ENCODE data around the gene OBSCN. TPM values are rescaled to one million over a fixed set of nuclear protein-coding genes. Genes with fewer than 3 reads are reported as not detected.
A peak's percentile ranks its signal among the peaks of the same experiment; 100 is the strongest.

The OBSCN gene
- total and polyA plus RNA-seq, 7 experiments from 2014 or later: 1.3 to 132 (median 76.4) TPM

- intact Hi-C loops (cut with micrococcal nuclease): no loop called here
- H3K36me3 Mint-ChIP-seq: peaks cover 0 to 12% (median 4%) of the 10 kb centered on the region in 5 donors
- H3K4me1 Mint-ChIP-seq: peaks cover 0 to 4% (median 0%) of the 10 kb centered on the region in 7 donors
- Histone ChIP-seq H3K27me3 (ENCODE audit: control insufficient read depth in 2 of 2, insufficient read depth in 2 of 2, low read length in 2 of 2) (no peaks in the 10 kb centered on the region), H3K27ac (ENCODE audit: low read depth, low read length) (no peak overlapping the region), H3K36me3 (ENCODE audit: control insufficient read depth in 2 of 3, insufficient read depth in 3 of 3, low read length in 3 of 3) (peaks cover 0 to 76% (median 0%) of the 10 kb centered on the region in 3 experiments), H3K4me3 (ENCODE audit: low read length) (no peak overlapping the region), H3K4me1 (ENCODE audit: control insufficient read depth in 2 of 2, insufficient read depth in 2 of 2, low read length in 2 of 2) (no peaks in the 10 kb centered on the region), H3K9me3 (ENCODE audit: control insufficient read depth in 2 of 3, low read length in 3 of 3) (no peaks in the 10 kb centered on the region)
- CTCF ChIA-PET: no interaction called here
- H3K9me3 Mint-ChIP-seq: no peaks in the 10 kb centered on the region
- POLR2A ChIA-PET: no interaction called here
- no peak overlapping the region for H3K4me3 Mint-ChIP-seq
- H3K27me3 Mint-ChIP-seq: no peaks in the 10 kb centered on the region
- DNase-seq (peak in 1 of 9 donors; percentile 6), ATAC-seq (no peak)
- H3K27ac Mint-ChIP-seq: no peak overlapping the region
Measured at GRCh38 chr1:228280961-228281591, 73.2 kb downstream of the OBSCN start.

DNA sequence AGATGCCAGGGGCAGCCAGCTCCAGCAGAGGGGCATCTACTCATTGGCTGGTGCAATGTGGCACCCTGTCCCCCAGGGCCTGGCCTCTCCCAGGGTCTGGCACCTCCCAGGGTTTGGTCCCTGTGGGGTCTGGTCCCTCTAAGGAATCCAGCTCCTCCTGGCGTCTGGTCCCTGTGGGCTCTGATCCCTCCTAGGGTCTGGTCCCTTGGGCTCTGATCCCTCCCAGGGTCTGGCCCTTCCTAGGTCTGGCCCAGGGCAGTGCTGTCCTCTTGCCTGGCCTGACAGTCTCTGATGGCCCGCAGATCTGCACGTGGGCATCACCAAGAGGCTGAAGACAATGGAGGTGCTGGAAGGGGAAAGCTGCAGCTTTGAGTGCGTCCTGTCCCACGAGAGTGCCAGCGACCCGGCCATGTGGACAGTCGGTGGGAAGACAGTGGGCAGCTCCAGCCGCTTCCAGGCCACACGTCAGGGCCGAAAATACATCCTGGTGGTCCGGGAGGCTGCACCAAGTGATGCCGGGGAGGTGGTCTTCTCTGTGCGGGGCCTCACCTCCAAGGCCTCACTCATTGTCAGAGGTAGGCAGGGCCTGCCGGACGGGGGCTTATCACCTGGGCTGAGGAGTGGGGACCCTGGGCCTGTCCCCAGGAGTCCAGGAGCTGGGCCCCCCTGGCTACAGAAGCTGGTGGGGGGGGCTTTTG lies 73.9 kb downstream of the OBSCN start:
- Mint-ChIP-seq H3K4me1 (peaks cover 0 to 3% (median 0%) of the 10 kb centered on the region in 7 donors), H3K27me3 (no peaks in the 10 kb centered on the region), H3K4me3 (no peak overlapping the region), H3K9me3 (no peaks in the 10 kb centered on the region), H3K27ac (no peak overlapping the region), H3K36me3 (peaks cover 0 to 12% (median 4%) of the 10 kb centered on the region in 5 donors)
- H3K4me1 ChIP-seq (ENCODE audit: control insufficient read depth in 2 of 2, insufficient read depth in 2 of 2, low read length in 2 of 2): no peaks in the 10 kb centered on the region
- no peak overlapping the region for H3K4me3 ChIP-seq (ENCODE audit: low read length)
- H3K9me3 ChIP-seq (ENCODE audit: control insufficient read depth in 2 of 3, low read length in 3 of 3): no peaks in the 10 kb centered on the region
- H3K27me3 ChIP-seq (ENCODE audit: control insufficient read depth in 2 of 2, insufficient read depth in 2 of 2, low read length in 2 of 2): no peaks in the 10 kb centered on the region
- H3K36me3 ChIP-seq (ENCODE audit: control insufficient read depth in 2 of 3, insufficient read depth in 3 of 3, low read length in 3 of 3): peaks cover 0 to 83% (median 0%) of the 10 kb centered on the region in 3 experiments
- DNase-seq (peak in 1 of 9 donors; percentile 6), ATAC-seq (no peak)
- H3K27ac ChIP-seq (ENCODE audit: low read depth, low read length): no peak overlapping the region
- ChIA-PET CTCF (no interaction called here), POLR2A (no interaction called here)
- intact Hi-C loops (cut with micrococcal nuclease): no loop called here

GRCh38 chr1:228282329-228283042 lies 74.6 kb downstream of the OBSCN start:
- no peaks in the 10 kb centered on the region for H3K4me1 ChIP-seq (ENCODE audit: control insufficient read depth in 2 of 2, insufficient read depth in 2 of 2, low read length in 2 of 2)
- Mint-ChIP-seq H3K4me1 (peaks cover 0 to 3% (median 0%) of the 10 kb centered on the region in 7 donors), H3K36me3 (peaks cover 0 to 12% (median 4%) of the 10 kb centered on the region in 5 donors), H3K4me3 (no peak overlapping the region), H3K27me3 (no peaks in the 10 kb centered on the region), H3K27ac (no peak overlapping the region), H3K9me3 (no peaks in the 10 kb centered on the region)
- no peak overlapping the region for H3K4me3 ChIP-seq (ENCODE audit: low read length)
- intact Hi-C loops (cut with micrococcal nuclease): no loop called here
- H3K27me3 ChIP-seq (ENCODE audit: control insufficient read depth in 2 of 2, insufficient read depth in 2 of 2, low read length in 2 of 2): no peaks in the 10 kb centered on the region
- POLR2A ChIA-PET: no interaction called here
- no peak overlapping the region for H3K27ac ChIP-seq (ENCODE audit: low read depth, low read length)
- no peaks in the 10 kb centered on the region for H3K9me3 ChIP-seq (ENCODE audit: control insufficient read depth in 2 of 3, low read length in 3 of 3)
- CTCF ChIA-PET: no interaction called here
- no peak for DNase-seq
- peaks cover 0 to 84% (median 0%) of the 10 kb centered on the region in 3 experiments for H3K36me3 ChIP-seq (ENCODE audit: control insufficient read depth in 2 of 3, insufficient read depth in 3 of 3, low read length in 3 of 3)
- no peak for ATAC-seq

DNA sequence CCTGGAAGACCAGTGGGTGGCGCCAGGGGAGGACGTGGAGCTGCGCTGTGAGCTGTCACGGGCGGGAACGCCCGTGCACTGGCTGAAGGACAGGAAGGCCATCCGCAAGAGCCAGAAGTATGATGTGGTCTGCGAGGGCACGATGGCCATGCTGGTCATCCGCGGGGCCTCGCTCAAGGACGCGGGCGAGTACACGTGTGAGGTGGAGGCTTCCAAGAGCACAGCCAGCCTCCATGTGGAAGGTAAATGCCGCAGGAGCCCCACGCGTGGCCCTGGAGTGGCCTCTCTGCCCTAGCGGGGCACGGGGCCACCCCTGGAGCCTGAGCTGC lies 75.2 kb downstream of the OBSCN start:
- DNase-seq: no peak
- no peak overlapping the region for H3K27ac Mint-ChIP-seq
- H3K36me3 Mint-ChIP-seq: peaks cover 0 to 12% (median 4%) of the 10 kb centered on the region in 5 donors

DNA sequence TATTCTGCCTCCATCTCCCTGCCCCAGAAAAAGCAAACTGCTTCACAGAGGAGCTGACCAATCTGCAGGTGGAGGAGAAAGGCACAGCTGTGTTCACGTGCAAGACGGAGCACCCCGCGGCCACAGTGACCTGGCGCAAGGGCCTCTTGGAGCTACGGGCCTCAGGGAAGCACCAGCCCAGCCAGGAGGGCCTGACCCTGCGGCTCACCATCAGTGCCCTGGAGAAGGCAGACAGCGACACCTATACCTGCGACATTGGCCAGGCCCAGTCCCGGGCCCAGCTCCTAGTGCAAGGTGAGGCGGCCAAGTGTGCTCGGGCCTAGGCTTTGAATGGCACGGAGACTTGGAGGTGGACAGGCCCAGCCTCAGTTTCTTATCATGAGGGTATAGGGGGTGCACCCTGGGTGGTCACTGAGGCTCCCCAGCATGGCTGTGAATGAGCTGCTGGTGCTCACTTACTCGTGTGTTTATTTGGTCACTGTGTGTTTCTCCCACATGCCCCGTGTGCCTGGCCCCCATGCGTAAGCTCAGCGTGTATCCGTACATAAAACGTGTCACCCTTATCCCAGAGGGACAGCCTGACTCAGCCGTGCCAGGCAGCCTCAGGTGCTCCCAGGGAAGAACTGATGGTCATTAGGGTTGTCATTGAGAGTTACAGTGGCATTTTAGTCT lies 75.8 kb downstream of the OBSCN start:
- peak overlapping the region in 1 of 9 donors; percentile 51 for H3K27ac Mint-ChIP-seq
- POLR2A ChIA-PET: no interaction called here

More for the DNA sequence above, 75.2 kb downstream of the OBSCN start:
- Histone ChIP-seq H3K27me3 (ENCODE audit: control insufficient read depth in 2 of 2, insufficient read depth in 2 of 2, low read length in 2 of 2) (no peaks in the 10 kb centered on the region), H3K4me1 (ENCODE audit: control insufficient read depth in 2 of 2, insufficient read depth in 2 of 2, low read length in 2 of 2) (no peaks in the 10 kb centered on the region), H3K27ac (ENCODE audit: low read depth, low read length) (no peak overlapping the region), H3K9me3 (ENCODE audit: control insufficient read depth in 2 of 3, low read length in 3 of 3) (no peaks in the 10 kb centered on the region), H3K36me3 (ENCODE audit: control insufficient read depth in 2 of 3, insufficient read depth in 3 of 3, low read length in 3 of 3) (peaks cover 0 to 89% (median 0%) of the 10 kb centered on the region in 3 experiments), H3K4me3 (ENCODE audit: low read length) (no peak overlapping the region)
- POLR2A ChIA-PET: no interaction called here
- Mint-ChIP-seq H3K4me3 (no peak overlapping the region), H3K4me1 (peaks cover 0 to 3% (median 0%) of the 10 kb centered on the region in 7 donors), H3K9me3 (no peaks in the 10 kb centered on the region), H3K27me3 (no peaks in the 10 kb centered on the region)
- intact Hi-C loops (cut with micrococcal nuclease): no loop called here
- ATAC-seq: no peak
- CTCF ChIA-PET: no interaction called here

DNA sequence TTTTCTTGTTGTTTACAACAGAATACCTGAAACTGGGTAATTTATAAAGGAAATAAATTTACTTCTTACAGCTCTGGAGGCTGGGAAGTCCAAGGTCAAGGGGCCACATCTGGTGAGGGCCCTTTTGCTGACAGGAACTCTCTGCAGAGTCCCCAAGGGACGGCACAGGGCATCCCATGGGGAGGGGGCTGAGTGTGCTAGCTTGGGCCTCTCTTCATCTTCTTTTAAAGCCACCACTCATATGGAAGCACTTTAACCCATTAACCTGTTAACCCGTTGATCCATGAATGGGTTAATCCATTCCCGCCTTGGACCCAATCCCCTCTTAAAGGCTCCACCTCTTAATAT lies 76.3 kb downstream of the OBSCN start:
- H3K4me1 Mint-ChIP-seq: peaks cover 0 to 6% (median 0%) of the 10 kb centered on the region in 7 donors
- H3K4me3 Mint-ChIP-seq: no peak overlapping the region
- no peaks in the 10 kb centered on the region for H3K9me3 Mint-ChIP-seq
- no peaks in the 10 kb centered on the region for H3K4me1 ChIP-seq (ENCODE audit: control insufficient read depth in 2 of 2, insufficient read depth in 2 of 2, low read length in 2 of 2)
- no peaks in the 10 kb centered on the region for H3K27me3 ChIP-seq (ENCODE audit: control insufficient read depth in 2 of 2, insufficient read depth in 2 of 2, low read length in 2 of 2)
- no peak overlapping the region for H3K27ac Mint-ChIP-seq
- no peaks in the 10 kb centered on the region for H3K27me3 Mint-ChIP-seq
- intact Hi-C loops (cut with micrococcal nuclease): no loop called here
- H3K9me3 ChIP-seq (ENCODE audit: control insufficient read depth in 2 of 3, low read length in 3 of 3): no peaks in the 10 kb centered on the region
- H3K36me3 Mint-ChIP-seq: peaks cover 0 to 15% (median 4%) of the 10 kb centered on the region in 5 donors
- ChIA-PET CTCF (no interaction called here), POLR2A (no interaction called here)
- peak in 1 of 9 donors; percentile 3 for DNase-seq
- H3K27ac ChIP-seq (ENCODE audit: low read depth, low read length): no peak overlapping the region
- ATAC-seq: no peak
- H3K4me3 ChIP-seq (ENCODE audit: low read length): no peak overlapping the region
- peaks cover 0 to 91% (median 0%) of the 10 kb centered on the region in 3 experiments for H3K36me3 ChIP-seq (ENCODE audit: control insufficient read depth in 2 of 3, insufficient read depth in 3 of 3, low read length in 3 of 3)

More for the DNA sequence above, 75.8 kb downstream of the OBSCN start:
- Histone ChIP-seq H3K27me3 (ENCODE audit: control insufficient read depth in 2 of 2, insufficient read depth in 2 of 2, low read length in 2 of 2) (no peaks in the 10 kb centered on the region), H3K27ac (ENCODE audit: low read depth, low read length) (no peak overlapping the region), H3K36me3 (ENCODE audit: control insufficient read depth in 2 of 3, insufficient read depth in 3 of 3, low read length in 3 of 3) (peaks cover 0 to 92% (median 0%) of the 10 kb centered on the region in 3 experiments), H3K4me3 (ENCODE audit: low read length) (no peak overlapping the region), H3K4me1 (ENCODE audit: control insufficient read depth in 2 of 2, insufficient read depth in 2 of 2, low read length in 2 of 2) (no peaks in the 10 kb centered on the region), H3K9me3 (ENCODE audit: control insufficient read depth in 2 of 3, low read length in 3 of 3) (no peaks in the 10 kb centered on the region)
- H3K4me1 Mint-ChIP-seq: peaks cover 0 to 3% (median 0%) of the 10 kb centered on the region in 7 donors
- intact Hi-C loops (cut with micrococcal nuclease): no loop called here
- peak in 1 of 9 donors; percentile 5 for DNase-seq
- peaks cover 0 to 12% (median 4%) of the 10 kb centered on the region in 5 donors for H3K36me3 Mint-ChIP-seq
- CTCF ChIA-PET: no interaction called here
- no peaks in the 10 kb centered on the region for H3K27me3 Mint-ChIP-seq
- H3K4me3 Mint-ChIP-seq: no peak overlapping the region
- no peaks in the 10 kb centered on the region for H3K9me3 Mint-ChIP-seq
- no peak for ATAC-seq

Measured in naive thymus-derived CD4-positive, alpha-beta T cell (primary cell).